Subcutaneous preadipocyte (primary cell): ENCODE measurements around the gene OR6B1. TPM values are rescaled to one million over a fixed set of nuclear protein-coding genes. Genes with fewer than 3 reads are reported as not detected.

Experiments used
- total RNA-seq: library from RNA; depleted of rRNA; stranded (reverse); fragments of >200 nt; gene quantifications from 2 replicates; pipeline ENCODE4 v1.2.3, GENCODE V29; 2012

OR6B1 gene
- not detected in 2 replicates for total RNA-seq

DNA sequence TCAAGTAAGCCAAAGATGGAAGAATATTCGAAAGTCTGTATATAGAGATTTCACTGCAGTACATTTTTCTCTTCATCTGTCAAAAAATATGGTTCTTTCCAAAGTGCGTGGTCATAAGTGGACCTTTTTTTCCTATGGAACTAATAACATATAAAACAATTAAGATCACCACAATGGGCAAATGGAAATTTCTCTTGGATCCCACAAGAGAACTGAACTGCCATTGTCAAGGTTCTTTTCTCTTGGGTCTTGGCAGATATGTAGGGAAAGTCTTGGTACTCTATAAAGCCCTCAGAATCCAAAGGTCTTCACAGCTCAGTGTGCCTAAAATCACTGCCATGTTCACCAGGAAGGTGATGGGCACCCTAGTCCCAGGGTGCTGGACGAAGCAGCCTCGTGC lies at the start of gene OR6B1:
Gene OR6B1, plus strand, starts transcription at position 301 of the 400 bp plus-strand sequence. CDS start 3,677 bp downstream, outside the sequence.

GRCh38 chr7:143954544-143954943 lies 45.6 kb upstream of the OR6B1 start, which contains the start of gene OR2F1:
OR2F1 (plus strand) TSS chr7:143954844; CDS start chr7:143959971, 5,127 bp downstream.

GRCh38 chr7:144048648-144049047 lies 48.5 kb downstream of the OR6B1 start, which contains the start of gene OR2A5:
OR2A5 (plus strand) TSS chr7:144048948; CDS start chr7:144050402, 1,454 bp downstream.

Other genes starting within 250 kb of the OR6B1 start
- 0.59 and 0.73 TPM in 2 replicates for gene CTAGE6, start 242.6 kb upstream of the OR6B1 start, total RNA-seq
- gene TCAF1, start 98.1 kb upstream of the OR6B1 start, total RNA-seq, result 37.1 and 38.1 TPM in 2 replicates
- not detected in 2 replicates for gene OR2F2, start 65.1 kb upstream of the OR6B1 start, total RNA-seq
- not detected in 2 replicates for gene OR2F1, start 45.5 kb upstream of the OR6B1 start, total RNA-seq
- gene OR2A5, start 48.6 kb downstream of the OR6B1 start, total RNA-seq, result not detected in 2 replicates
- not detected in 2 replicates for gene OR2A25, start 69.5 kb downstream of the OR6B1 start, total RNA-seq
- gene OR2A12, start 86.0 kb downstream of the OR6B1 start, total RNA-seq, result not detected in 2 replicates
- gene OR2A2, start 109.3 kb downstream of the OR6B1 start, total RNA-seq, result not detected in 2 replicates
- gene OR2A14, start 122.9 kb downstream of the OR6B1 start, total RNA-seq, result not detected in 2 replicates
- gene CTAGE4, start 183.1 kb downstream of the OR6B1 start, total RNA-seq, result under 0.01 TPM in 1 of 2 replicates, not detected in the other
- 0.20 and 0.73 TPM in 2 replicates for gene ARHGEF35, start 195.5 kb downstream of the OR6B1 start, total RNA-seq
- gene OR2A42, start 239.3 kb downstream of the OR6B1 start, total RNA-seq, result 0.37 TPM in 1 of 2 replicates, not detected in the other